ENCODE data around the gene RAC2. TPM values are rescaled to one million over a fixed set of nuclear protein-coding genes. Genes with fewer than 3 reads are reported as not detected.

RAC2 gene
- total RNA-seq, 4 donors from 2014 or later: 7.8 to 49.8 (median 14.5) TPM

DNA sequence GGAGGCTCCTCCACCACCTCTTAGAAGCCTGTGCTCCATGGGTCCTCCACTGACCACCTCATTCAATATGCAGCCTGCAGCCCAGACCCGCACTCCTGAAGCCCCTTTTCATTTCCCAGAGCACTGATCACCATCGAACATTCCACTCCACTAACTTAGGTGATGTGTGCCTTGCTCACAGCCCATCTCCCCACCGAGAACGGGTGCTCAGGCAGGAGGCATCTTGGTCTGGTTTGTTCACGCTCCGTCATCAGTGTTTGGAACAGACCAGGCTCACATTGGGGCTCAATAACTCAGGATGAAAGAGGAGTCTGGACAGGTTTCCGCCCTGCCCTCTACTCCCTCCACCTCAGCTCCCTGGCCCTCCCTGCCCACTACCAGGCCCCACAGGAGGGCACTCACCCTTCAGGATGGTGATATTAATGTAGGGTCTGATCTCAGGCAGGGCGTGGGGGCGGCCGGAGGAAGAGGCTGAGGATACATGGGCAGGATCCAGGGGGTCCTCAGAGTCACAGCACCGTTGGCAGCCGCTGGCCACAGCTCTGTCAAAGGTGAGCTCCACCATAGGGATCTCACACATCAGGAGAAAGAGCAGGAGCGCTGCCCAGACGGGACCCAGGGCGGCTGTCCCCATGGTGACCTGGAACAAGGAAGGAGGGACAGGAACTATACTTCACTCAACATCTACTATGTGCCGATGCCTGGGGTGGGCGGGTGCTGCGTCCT, 59.1 kb downstream of the RAC2 start:
- TF ChIP-seq, protein P1, sequence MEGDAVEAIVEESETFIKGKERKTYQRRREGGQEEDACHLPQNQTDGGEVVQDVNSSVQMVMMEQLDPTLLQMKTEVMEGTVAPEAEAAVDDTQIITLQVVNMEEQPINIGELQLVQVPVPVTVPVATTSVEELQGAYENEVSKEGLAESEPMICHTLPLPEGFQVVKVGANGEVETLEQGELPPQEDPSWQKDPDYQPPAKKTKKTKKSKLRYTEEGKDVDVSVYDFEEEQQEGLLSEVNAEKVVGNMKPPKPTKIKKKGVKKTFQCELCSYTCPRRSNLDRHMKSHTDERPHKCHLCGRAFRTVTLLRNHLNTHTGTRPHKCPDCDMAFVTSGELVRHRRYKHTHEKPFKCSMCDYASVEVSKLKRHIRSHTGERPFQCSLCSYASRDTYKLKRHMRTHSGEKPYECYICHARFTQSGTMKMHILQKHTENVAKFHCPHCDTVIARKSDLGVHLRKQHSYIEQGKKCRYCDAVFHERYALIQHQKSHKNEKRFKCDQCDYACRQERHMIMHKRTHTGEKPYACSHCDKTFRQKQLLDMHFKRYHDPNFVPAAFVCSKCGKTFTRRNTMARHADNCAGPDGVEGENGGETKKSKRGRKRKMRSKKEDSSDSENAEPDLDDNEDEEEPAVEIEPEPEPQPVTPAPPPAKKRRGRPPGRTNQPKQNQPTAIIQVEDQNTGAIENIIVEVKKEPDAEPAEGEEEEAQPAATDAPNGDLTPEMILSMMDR (IDR thresholded peaks at IDR 0.05; ENCODE audit: low read depth): no peak

DNA sequence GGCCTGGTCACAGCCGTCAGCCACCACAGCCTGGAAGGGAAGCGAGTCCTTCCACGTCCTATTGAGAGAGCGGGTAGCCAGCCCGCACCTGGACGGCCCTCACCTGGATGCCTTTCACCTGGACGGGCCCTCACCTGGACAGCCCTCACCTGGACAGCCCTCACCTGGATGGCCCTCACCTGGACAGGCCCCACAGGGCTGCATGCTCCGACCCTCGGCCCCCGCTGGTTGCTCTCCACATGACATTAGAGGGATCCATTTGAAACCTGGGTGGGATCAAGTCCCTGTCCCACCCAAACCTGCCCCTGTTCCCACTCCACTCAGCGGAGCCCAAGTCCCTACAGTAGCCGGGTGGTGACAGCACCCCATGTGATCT, 59.7 kb downstream of the RAC2 start:
- TF ChIP-seq, protein P1 (IDR thresholded peaks at IDR 0.05; ENCODE audit: low read depth): no peak

DNA sequence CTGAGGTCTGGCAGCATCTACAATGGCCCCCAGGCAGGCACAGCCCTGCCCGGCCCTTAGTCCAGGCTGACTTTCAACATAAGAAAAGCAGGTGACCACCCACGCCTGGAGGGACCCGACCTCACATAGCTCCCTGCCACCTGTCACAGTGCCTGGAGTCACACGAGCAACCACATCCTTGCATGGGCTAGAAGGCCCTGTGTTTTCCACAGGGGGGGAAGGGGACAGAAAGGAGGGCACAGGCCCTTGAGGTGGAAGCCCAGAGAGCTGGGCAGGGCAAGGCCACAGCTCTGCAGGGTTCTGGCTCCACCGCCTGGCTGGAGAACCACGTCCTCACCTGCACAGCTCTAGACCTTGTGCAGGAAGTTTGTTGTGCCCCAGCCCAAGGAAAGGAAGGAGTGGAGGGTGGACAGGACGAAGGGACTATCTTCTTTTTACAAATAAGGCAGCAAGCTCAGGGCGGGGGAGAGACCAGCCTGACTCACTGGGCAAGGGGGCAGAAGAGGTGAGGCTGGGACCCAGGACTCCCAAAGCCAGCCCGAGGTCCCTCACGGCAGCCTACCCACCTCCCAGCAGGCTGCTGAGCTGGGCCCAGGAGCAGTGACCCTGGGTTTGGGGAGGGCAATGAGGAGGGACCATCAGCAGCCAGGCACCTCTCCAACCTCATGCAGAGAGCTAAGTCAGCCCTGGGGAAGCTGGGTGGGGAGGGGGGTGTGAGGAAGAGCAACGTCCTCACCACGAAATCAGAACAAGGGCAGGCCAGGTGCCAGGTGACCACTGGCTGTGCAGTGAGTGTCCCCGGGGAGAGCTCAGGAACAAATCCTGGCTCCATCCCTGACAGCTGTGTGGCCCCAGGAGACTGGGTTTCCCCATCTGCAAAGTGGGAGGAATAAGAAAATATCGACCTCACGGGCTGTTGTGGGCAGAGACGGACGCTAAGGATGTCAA, 60.4 kb downstream of the RAC2 start:
- TF ChIP-seq, protein P1 (IDR thresholded peaks at IDR 0.05; ENCODE audit: low read depth): no peak

DNA sequence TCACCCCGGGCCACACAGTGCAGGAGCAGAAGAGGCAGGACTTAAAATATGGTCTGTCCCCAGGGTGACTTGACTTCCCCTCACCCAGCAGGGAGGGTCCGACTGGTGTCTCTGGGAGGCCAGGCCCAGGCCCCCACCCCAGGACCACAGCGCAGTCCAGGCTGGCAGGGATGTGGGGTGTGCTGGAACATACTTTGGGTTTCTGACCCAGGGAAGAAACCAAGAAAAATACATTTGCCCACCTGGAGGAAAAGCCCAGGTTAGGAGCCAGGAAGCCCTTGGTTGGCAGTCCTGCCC, 61.2 kb downstream of the RAC2 start:
- TF ChIP-seq, protein P1 (IDR thresholded peaks at IDR 0.05; ENCODE audit: low read depth): no peak

DNA sequence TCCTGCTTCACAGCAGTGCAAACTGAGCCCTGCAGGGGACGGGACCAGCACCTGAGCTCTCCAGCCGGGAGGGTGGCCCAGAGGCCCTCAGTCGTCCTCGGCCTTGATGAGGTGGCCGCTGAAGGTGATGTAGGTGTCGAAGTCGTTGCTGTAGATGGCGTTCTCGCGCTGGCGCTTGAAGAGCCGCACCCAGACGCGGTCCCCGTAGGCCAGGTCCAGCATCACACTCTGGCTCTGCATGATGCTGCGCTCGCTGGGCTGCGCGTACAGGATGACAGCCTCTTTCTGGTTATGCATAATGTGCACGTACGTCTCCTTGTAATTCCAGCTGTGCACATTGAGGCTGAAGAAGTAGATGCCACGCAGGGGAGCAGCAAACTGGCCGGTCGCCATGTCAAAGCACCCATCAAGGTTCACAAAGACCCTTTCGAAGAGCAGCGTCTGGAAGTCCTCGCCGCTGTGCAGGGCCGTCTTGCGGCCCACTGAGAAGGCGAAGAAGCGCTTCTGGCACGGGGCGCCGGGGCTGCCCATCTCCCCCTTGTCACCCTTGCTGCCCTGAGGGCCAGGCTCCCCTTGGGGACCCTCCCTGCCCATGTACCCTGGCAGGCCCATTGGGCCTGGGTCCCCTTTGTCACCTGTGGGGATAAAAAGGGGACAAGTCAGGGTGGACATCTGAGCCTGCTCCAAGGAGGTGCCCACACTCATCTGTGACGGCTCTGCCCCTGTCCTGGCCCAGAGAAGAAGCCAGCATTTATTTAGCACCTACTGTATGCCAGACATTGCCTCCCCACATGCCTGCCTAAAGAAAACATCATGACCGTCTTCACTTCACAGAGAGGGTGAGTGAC, 61.7 kb downstream of the RAC2 start:
- TF ChIP-seq, protein P1 (IDR thresholded peaks at IDR 0.05; ENCODE audit: low read depth): no peak

DNA sequence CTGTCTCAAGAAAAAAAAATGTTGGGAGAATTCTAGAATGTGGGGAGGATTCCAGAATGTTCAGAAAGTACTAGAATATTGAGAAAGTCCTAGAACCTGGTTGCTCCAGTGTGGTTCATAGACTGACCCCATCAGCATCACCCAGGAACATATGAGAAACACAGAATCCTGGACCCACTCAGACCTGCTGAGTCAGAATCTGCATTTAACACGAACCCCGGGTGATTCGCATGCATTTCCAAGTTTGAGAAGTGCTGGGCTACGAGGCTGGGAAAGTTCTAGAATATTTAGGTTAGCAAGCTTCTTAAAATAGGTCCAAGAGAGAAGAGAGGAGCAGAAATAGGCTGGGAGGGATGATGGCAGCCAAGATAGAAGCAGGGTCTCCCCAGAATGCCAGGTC, 62.4 kb downstream of the RAC2 start:
- TF ChIP-seq, protein P1 (IDR thresholded peaks at IDR 0.05; ENCODE audit: low read depth): no peak
